ENCODE measurements around the gene GRIN3A.

Gene GRIN3A

DNA sequence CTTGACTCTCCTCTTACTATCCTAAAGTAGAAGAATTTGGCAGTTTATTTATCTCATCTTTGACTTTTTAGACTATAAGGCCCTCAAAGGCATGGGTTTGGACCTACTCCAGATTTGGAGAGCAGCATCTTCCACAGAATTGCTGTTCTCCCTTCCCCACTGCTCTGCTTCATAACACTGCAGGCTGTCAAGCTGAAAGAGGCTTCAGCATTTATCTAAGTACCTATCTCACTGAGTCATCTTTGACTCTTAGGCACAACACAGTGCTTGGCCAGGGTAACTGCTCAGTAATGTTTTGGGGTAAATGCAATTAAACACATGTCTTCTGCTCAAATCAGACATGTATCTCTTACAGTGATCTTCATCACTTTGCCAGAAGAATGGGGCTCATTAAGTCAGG is 60.6 kb downstream of the GRIN3A start:
- H3K27me3 ChIP-seq (ENCODE audit: low read length) = no peaks in the 10 kb centered on the region
- H3K36me3 ChIP-seq (ENCODE audit: low read length) = no peaks in the 10 kb centered on the region

DNA sequence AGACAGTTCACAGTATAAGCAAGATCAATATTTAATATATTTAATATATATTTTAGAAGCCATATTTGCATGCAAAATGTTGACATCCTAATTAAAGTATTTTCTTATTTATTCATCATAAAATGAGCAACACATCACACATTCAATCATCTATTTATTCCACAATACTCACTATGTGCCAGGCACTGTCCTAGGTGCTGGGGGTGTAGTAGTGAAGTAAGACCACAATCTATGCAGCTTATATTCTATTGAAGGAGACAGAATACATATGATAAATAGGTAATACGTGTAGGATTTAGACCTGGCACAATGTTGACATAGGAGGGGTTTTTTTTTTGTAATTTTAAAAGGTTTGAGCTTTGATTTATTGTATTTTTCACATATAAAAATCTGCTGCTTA is 63.1 kb downstream of the GRIN3A start:
- Histone ChIP-seq H3K9me3 (ENCODE audit: insufficient read depth, low read length) (no peaks in the 10 kb centered on the region), H4K20me1 (ENCODE audit: low read depth, low read length) (no peaks in the 10 kb centered on the region), H3K27ac (ENCODE audit: low read depth, low read length) (no peak overlapping the region), H3K36me3 (ENCODE audit: low read length) (no peaks in the 10 kb centered on the region), H3K4me3 (ENCODE audit: insufficient read depth, low read length, poor library complexity, severe bottlenecking) (no peak overlapping the region), H3K27me3 (ENCODE audit: low read length) (no peaks in the 10 kb centered on the region), H3K79me2 (ENCODE audit: insufficient read depth, low read length) (no peaks in the 10 kb centered on the region), H3K9ac (ENCODE audit: low read length) (no peak overlapping the region), H3F3A (ENCODE audit: insufficient read depth) (no peaks in the 10 kb centered on the region), H3K9me2 (replicated peaks; ENCODE audit: insufficient read depth, low read length) (no peaks in the 10 kb centered on the region), H3K4me2 (ENCODE audit: low read depth, low read length, poor library complexity, severe bottlenecking) (no peak overlapping the region), H2AFZ (ENCODE audit: low read depth, low read length, severe bottlenecking) (no peak overlapping the region)
- TF ChIP-seq EZH2phosphoT487 (conservative IDR thresholded peaks at IDR 0.05; ENCODE audit: low read length) = no peak

More for the DNA sequence above, 60.6 kb downstream of the GRIN3A start:
- Histone ChIP-seq H3K9ac (ENCODE audit: low read length) (no peak overlapping the region), H3F3A (ENCODE audit: insufficient read depth) (no peaks in the 10 kb centered on the region), H3K4me3 (ENCODE audit: insufficient read depth, low read length, poor library complexity, severe bottlenecking) (no peak overlapping the region), H3K79me2 (ENCODE audit: insufficient read depth, low read length) (no peaks in the 10 kb centered on the region), H3K9me2 (replicated peaks; ENCODE audit: insufficient read depth, low read length) (no peaks in the 10 kb centered on the region), H4K20me1 (ENCODE audit: low read depth, low read length) (no peaks in the 10 kb centered on the region), H3K9me3 (ENCODE audit: insufficient read depth, low read length) (no peaks in the 10 kb centered on the region), H3K4me2 (ENCODE audit: low read depth, low read length, poor library complexity, severe bottlenecking) (no peak overlapping the region), H3K27ac (ENCODE audit: low read depth, low read length) (no peak overlapping the region), H2AFZ (ENCODE audit: low read depth, low read length, severe bottlenecking) (no peak overlapping the region)
- TF ChIP-seq, protein P1, sequence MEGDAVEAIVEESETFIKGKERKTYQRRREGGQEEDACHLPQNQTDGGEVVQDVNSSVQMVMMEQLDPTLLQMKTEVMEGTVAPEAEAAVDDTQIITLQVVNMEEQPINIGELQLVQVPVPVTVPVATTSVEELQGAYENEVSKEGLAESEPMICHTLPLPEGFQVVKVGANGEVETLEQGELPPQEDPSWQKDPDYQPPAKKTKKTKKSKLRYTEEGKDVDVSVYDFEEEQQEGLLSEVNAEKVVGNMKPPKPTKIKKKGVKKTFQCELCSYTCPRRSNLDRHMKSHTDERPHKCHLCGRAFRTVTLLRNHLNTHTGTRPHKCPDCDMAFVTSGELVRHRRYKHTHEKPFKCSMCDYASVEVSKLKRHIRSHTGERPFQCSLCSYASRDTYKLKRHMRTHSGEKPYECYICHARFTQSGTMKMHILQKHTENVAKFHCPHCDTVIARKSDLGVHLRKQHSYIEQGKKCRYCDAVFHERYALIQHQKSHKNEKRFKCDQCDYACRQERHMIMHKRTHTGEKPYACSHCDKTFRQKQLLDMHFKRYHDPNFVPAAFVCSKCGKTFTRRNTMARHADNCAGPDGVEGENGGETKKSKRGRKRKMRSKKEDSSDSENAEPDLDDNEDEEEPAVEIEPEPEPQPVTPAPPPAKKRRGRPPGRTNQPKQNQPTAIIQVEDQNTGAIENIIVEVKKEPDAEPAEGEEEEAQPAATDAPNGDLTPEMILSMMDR (IDR thresholded peaks at IDR 0.05; ENCODE audit: insufficient read depth, low read length, poor library complexity, severe bottlenecking) = no peak
- TF ChIP-seq EZH2phosphoT487 (conservative IDR thresholded peaks at IDR 0.05; ENCODE audit: low read length) = no peak

DNA sequence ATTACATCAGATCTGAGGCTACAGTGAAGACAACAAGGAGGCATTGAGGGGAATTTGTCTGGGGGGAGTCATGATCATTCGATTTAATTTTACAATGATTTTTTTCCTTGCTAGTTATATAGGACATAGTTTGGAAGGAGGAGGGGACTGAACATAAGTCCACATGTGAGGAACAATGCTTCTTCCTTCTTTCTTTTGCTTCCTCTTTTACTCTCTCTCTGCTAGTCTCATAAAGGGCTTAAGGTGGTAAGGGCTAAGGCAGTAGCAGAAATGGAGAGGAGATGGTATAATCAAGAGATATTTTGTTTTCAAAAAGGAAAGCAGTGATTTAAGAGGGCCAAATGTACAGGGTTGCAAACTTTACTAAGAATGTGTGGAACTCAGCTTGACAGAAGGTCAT is 64.3 kb downstream of the GRIN3A start:
- H3K79me2 ChIP-seq (ENCODE audit: insufficient read depth, low read length) = no peaks in the 10 kb centered on the region
- no peak overlapping the region for H3K9ac ChIP-seq (ENCODE audit: low read length)
- H3F3A ChIP-seq (ENCODE audit: insufficient read depth) = no peaks in the 10 kb centered on the region
- no peak for TF ChIP-seq EZH2phosphoT487 (conservative IDR thresholded peaks at IDR 0.05; ENCODE audit: low read length)
- TF ChIP-seq, protein P1 (IDR thresholded peaks at IDR 0.05; ENCODE audit: insufficient read depth, low read length, poor library complexity, severe bottlenecking) = no peak
- H3K4me3 ChIP-seq (ENCODE audit: insufficient read depth, low read length, poor library complexity, severe bottlenecking) = no peak overlapping the region
- H3K27me3 ChIP-seq (ENCODE audit: low read length) = no peaks in the 10 kb centered on the region
- H3K9me3 ChIP-seq (ENCODE audit: insufficient read depth, low read length) = no peaks in the 10 kb centered on the region
- H3K27ac ChIP-seq (ENCODE audit: low read depth, low read length) = no peak overlapping the region
- H4K20me1 ChIP-seq (ENCODE audit: low read depth, low read length) = no peaks in the 10 kb centered on the region
- no peak overlapping the region for H3K4me2 ChIP-seq (ENCODE audit: low read depth, low read length, poor library complexity, severe bottlenecking)
- no peak overlapping the region for H2AFZ ChIP-seq (ENCODE audit: low read depth, low read length, severe bottlenecking)
- no peaks in the 10 kb centered on the region for H3K9me2 ChIP-seq (replicated peaks; ENCODE audit: insufficient read depth, low read length)
- H3K36me3 ChIP-seq (ENCODE audit: low read length) = no peaks in the 10 kb centered on the region

DNA sequence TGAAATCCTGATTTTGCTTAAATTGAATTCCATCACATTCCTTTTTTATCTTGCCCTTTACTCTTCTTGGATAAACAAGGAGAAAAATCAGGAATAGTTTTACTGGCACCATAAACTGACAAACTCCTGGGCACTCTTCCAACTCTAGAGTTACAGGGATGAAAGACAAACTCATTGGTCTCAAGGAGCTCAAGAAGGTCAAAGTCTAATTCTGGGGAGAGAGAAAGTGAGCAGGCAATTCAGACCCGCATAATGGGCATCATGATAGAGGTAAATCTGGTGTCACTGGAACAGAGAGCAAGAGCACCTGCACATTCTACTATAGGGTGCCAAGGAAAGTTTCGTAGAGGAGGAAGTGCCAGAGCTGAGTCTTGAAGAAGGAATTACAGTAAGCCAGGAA is 64.8 kb downstream of the GRIN3A start:
- Histone ChIP-seq H4K20me1 (ENCODE audit: low read depth, low read length) (no peaks in the 10 kb centered on the region), H3K9me2 (replicated peaks; ENCODE audit: insufficient read depth, low read length) (no peaks in the 10 kb centered on the region), H2AFZ (ENCODE audit: low read depth, low read length, severe bottlenecking) (no peak overlapping the region), H3K4me2 (ENCODE audit: low read depth, low read length, poor library complexity, severe bottlenecking) (no peak overlapping the region), H3K4me3 (ENCODE audit: insufficient read depth, low read length, poor library complexity, severe bottlenecking) (no peak overlapping the region), H3K9me3 (ENCODE audit: insufficient read depth, low read length) (no peaks in the 10 kb centered on the region), H3K9ac (ENCODE audit: low read length) (no peak overlapping the region), H3K36me3 (ENCODE audit: low read length) (no peaks in the 10 kb centered on the region), H3K27ac (ENCODE audit: low read depth, low read length) (no peak overlapping the region), H3K27me3 (ENCODE audit: low read length) (no peaks in the 10 kb centered on the region), H3F3A (ENCODE audit: insufficient read depth) (no peaks in the 10 kb centered on the region), H3K79me2 (ENCODE audit: insufficient read depth, low read length) (no peaks in the 10 kb centered on the region)
- no peak for TF ChIP-seq EZH2phosphoT487 (conservative IDR thresholded peaks at IDR 0.05; ENCODE audit: low read length)
- TF ChIP-seq, protein P1 (IDR thresholded peaks at IDR 0.05; ENCODE audit: insufficient read depth, low read length, poor library complexity, severe bottlenecking) = no peak
